Measurements from ENCODE around the gene VPS13C. TPM values are rescaled to one million over a fixed set of nuclear protein-coding genes. Genes with fewer than 3 reads are reported as not detected.
A peak's percentile ranks its signal among the peaks of the same experiment; 100 is the strongest.

The VPS13C gene
- total RNA-seq, 1 experiment from 2014 or later: 18.6 TPM

DNA sequence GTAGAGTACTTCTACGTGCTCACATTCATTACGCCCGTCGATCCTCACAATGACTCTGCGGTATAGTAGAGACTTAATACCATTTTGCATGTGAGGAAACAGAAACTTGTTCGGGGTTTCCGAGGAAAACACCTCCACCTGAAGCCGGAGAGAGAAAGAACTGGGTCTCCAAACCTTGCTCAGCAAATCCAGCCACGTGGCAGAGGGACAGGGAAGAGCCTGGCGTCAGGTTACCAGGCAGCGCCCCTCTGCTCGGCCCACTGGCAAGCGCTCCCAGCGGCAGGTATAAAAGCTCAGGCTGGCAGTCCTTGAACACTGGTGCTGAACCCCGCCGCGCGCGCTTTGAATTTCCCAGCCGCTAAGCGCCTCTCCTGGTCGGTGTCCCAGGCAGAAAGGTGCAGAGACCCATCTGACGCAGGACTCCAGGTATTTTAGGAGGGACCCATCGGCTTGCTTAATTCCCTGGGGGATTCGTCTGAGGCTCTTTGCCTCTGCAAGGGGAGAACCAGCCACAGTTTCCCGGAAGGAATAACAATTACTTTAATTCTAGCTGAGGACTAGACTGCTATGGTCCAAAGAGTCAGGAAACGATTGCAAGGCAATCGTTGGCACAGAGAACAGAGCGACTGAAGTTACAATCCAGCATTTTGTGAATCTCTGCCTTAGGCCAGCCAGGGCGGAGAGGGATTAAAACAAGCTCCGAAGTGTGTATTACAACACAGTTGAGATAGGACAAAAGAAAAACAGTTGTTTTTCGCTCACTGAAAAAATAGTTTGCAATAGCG lies 6.6 kb upstream of the VPS13C start, which contains the start of gene C2CD4A:
TSS of gene C2CD4A (plus strand) at position 315 of the 785 bp plus-strand sequence. CDS start 637 bp downstream, outside the sequence.
- Histone ChIP-seq H3K79me2 (ENCODE audit: insufficient read depth, low read length) (no peaks in the 10 kb centered on the region), H3K4me2 (ENCODE audit: low read length) (peak within 1 kb of the TSS; percentile 50), H3K4me3 (replicated peaks in 1 of 2; ENCODE audit: low read depth in 1 of 2, low read length in 2 of 2) (peak within 1 kb of the TSS in 1 of 2 experiments; percentile 11; a peak in 3 of 4 replicates), H3K9me2 (ENCODE audit: insufficient read depth) (no peaks in the 10 kb centered on the region), H3K27ac (ENCODE audit: low read depth, low read length) (no peak within 1 kb of the TSS), H3K4me1 (ENCODE audit: control insufficient read depth in 1 of 2, insufficient read depth in 2 of 2, low read length in 2 of 2) (peaks cover 16 to 28% of the 10 kb centered on the region in 2 experiments; a peak in 3 of 4 replicates), H3K9me3 (ENCODE audit: control insufficient read depth in 1 of 2, insufficient read depth in 1 of 2, low read depth in 1 of 2, low read length in 2 of 2) (no peaks in the 10 kb centered on the region), H3K27me3 (ENCODE audit: insufficient read depth, low read length) (no peaks in the 10 kb centered on the region), H3K36me3 (ENCODE audit: control insufficient read depth in 1 of 2, insufficient read depth in 2 of 2, low read length in 2 of 2) (no peaks in the 10 kb centered on the region), H2AFZ (ENCODE audit: low read depth, low read length, poor library complexity, severe bottlenecking) (peak within 1 kb of the TSS; percentile 93), H4K20me1 (ENCODE audit: insufficient read depth) (no peaks in the 10 kb centered on the region), H3K9ac (ENCODE audit: low read length) (no peak within 1 kb of the TSS)
- ChIA-PET RAD21 (ENCODE audit: low non-redundant PET in 1 of 2, low total read pairs in 2 of 2, uncharacterized antibody in 2 of 2, unreplicated experiment in 2 of 2) (no interaction called here), CTCF (interaction anchor here (0.9 to 1.4 kb wide), 2 partner anchors 11 to 240 kb away, joined by 3 read pairs; no protein-coding TSS in a partner anchor), POLR2A (no interaction called here)
- no TSS peak for BruUV-seq (replicated peaks)
- ATAC-seq (peak; percentile 83), DNase-seq (ENCODE audit: low read depth, low spot score) (peak; percentile 70)
- TF ChIP-seq RAD21 (IDR thresholded peaks at IDR 0.05; ENCODE audit: low read depth) (no peak), TCF7L2 (IDR thresholded peaks at IDR 0.05; ENCODE audit: borderline replicate concordance, extremely low read depth, insufficient read depth, insufficient read length) (peak; percentile 95), CEBPB (IDR thresholded peaks at IDR 0.05; ENCODE audit: low read depth) (no peak), SIN3A (IDR thresholded peaks at IDR 0.05; ENCODE audit: low read depth) (peak; percentile 54; the same call in 1 of the 2 replicates), JUND (IDR thresholded peaks at IDR 0.05) (no peak), ZNF274 (IDR thresholded peaks at IDR 0.05; ENCODE audit: low read depth, low read length) (no peak)
- TF ChIP-seq, protein P1, sequence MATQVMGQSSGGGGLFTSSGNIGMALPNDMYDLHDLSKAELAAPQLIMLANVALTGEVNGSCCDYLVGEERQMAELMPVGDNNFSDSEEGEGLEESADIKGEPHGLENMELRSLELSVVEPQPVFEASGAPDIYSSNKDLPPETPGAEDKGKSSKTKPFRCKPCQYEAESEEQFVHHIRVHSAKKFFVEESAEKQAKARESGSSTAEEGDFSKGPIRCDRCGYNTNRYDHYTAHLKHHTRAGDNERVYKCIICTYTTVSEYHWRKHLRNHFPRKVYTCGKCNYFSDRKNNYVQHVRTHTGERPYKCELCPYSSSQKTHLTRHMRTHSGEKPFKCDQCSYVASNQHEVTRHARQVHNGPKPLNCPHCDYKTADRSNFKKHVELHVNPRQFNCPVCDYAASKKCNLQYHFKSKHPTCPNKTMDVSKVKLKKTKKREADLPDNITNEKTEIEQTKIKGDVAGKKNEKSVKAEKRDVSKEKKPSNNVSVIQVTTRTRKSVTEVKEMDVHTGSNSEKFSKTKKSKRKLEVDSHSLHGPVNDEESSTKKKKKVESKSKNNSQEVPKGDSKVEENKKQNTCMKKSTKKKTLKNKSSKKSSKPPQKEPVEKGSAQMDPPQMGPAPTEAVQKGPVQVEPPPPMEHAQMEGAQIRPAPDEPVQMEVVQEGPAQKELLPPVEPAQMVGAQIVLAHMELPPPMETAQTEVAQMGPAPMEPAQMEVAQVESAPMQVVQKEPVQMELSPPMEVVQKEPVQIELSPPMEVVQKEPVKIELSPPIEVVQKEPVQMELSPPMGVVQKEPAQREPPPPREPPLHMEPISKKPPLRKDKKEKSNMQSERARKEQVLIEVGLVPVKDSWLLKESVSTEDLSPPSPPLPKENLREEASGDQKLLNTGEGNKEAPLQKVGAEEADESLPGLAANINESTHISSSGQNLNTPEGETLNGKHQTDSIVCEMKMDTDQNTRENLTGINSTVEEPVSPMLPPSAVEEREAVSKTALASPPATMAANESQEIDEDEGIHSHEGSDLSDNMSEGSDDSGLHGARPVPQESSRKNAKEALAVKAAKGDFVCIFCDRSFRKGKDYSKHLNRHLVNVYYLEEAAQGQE (IDR thresholded peaks at IDR 0.05; ENCODE audit: low read depth): peak; percentile 74
- TF ChIP-seq, protein P2, sequence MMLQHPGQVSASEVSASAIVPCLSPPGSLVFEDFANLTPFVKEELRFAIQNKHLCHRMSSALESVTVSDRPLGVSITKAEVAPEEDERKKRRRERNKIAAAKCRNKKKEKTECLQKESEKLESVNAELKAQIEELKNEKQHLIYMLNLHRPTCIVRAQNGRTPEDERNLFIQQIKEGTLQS (IDR thresholded peaks at IDR 0.05): no peak
- TF ChIP-seq, protein P3, sequence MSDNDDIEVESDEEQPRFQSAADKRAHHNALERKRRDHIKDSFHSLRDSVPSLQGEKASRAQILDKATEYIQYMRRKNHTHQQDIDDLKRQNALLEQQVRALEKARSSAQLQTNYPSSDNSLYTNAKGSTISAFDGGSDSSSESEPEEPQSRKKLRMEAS (IDR thresholded peaks at IDR 0.05): peak; percentile 90
- intact Hi-C loops (cut with micrococcal nuclease): no loop called here
